GM23248 (cell line): ENCODE measurements around the gene CASZ1. TPM values are rescaled to one million over a fixed set of nuclear protein-coding genes. Genes with fewer than 3 reads are reported as not detected.

Experiments
- DNase-seq: peaks from one replicate; pipeline ENCODE4 v3.0.0-alpha.2; 2015
- H2AFZ ChIP-seq: fragments of 200-600 bp; sonication (generic); 2 replicates; pipeline ENCODE4 v1.6.1; 2016; ENCODE audit warnings: antibody characterized with exemption
- H3F3A ChIP-seq: fragments of 200-600 bp; sonication (generic); 2 replicates; pipeline ENCODE4 v1.6.1; 2016; ENCODE audit warnings: mild to moderate bottlenecking, antibody characterized with exemption, mixed run types; ENCODE audit not compliant: insufficient read depth
- H3K27ac ChIP-seq: fragments of 200-600 bp; sonication (generic); 2 replicates; pipeline ENCODE4 v1.5.1; 2016; ENCODE audit warnings: mild to moderate bottlenecking
- H3K27me3 ChIP-seq: fragments of 200-600 bp; sonication (generic); replicated peaks from 2 replicates; pipeline ENCODE4 v1.6.1; 2016; ENCODE audit warnings: mild to moderate bottlenecking; ENCODE audit not compliant: insufficient read depth
- H3K36me3 ChIP-seq: fragments of 200-600 bp; sonication (generic); 2 replicates; pipeline ENCODE4 v1.6.1; 2016; ENCODE audit warnings: low read depth, mild to moderate bottlenecking
- H3K4me1 ChIP-seq: fragments of 200-600 bp; sonication (generic); 2 replicates; pipeline ENCODE4 v1.6.1; 2016; ENCODE audit warnings: mild to moderate bottlenecking; ENCODE audit not compliant: insufficient read depth
- H3K4me2 ChIP-seq: fragments of 200-600 bp; sonication (generic); one replicate; pipeline ENCODE4 v1.6.1; 2016; ENCODE audit warnings: mild to moderate bottlenecking; ENCODE audit not compliant: unreplicated experiment
- H3K4me3 ChIP-seq: fragments of 200-600 bp; sonication (generic); 2 replicates; pipeline ENCODE4 v1.5.1; 2016; ENCODE audit warnings: mild to moderate bottlenecking
- H3K79me2 ChIP-seq: fragments of 200-600 bp; sonication (generic); 2 replicates; pipeline ENCODE4 v1.6.1; 2016; ENCODE audit warnings: mild to moderate bottlenecking; ENCODE audit not compliant: insufficient read depth
- H3K9ac ChIP-seq: fragments of 200-600 bp; sonication (generic); 2 replicates; pipeline ENCODE4 v1.6.1; 2016; ENCODE audit warnings: mild to moderate bottlenecking
- H3K9me2 ChIP-seq: fragments of 200-600 bp; sonication (generic); 2 replicates; pipeline ENCODE4 v1.6.1; 2016; ENCODE audit warnings: mixed run types, mild to moderate bottlenecking, moderate library complexity; ENCODE audit not compliant: insufficient read depth
- H3K9me3 ChIP-seq: fragments of 200-600 bp; sonication (generic); one replicate; pipeline ENCODE4 v1.6.1; 2017; ENCODE audit warnings: low read depth
- H4K20me1 ChIP-seq: fragments of 200-600 bp; sonication (generic); 2 replicates; pipeline ENCODE4 v1.6.0; 2016; ENCODE audit not compliant: insufficient read depth
- EZH2 ChIP-seq: fragments of 200-600 bp; sonication (generic); IDR thresholded peaks from 2 replicates; pipeline ENCODE4 v1.6.1; 2018; ENCODE audit warnings: antibody characterized with exemption, mild to moderate bottlenecking; ENCODE audit not compliant: insufficient read depth, poor library complexity, severe bottlenecking
- EZH2phosphoT487 ChIP-seq: fragments of 200-600 bp; sonication (generic); IDR thresholded peaks from 2 replicates; pipeline ENCODE4 v1.6.1; 2018; ENCODE audit warnings: antibody characterized with exemption, moderate library complexity, mild to moderate bottlenecking, low read depth; ENCODE audit not compliant: insufficient read depth
- WGBS, 2 experiments: methylation state at CpG; one replicate each; pipeline ENCODE4 v1.1.6; 2015 to 2017; ENCODE audit warnings: low lambda C conversion rate in 2 of 2, low coverage in 1 of 2; ENCODE audit errors: missing lambda C conversion rate in 2 of 2; 5-methylcytosine and 5-hydroxymethylcytosine counted together
- in situ Hi-C: fragments of 300-500 bp; cut with MboI; formaldehyde crosslinking; loops from 2 replicates; pipeline ENCODE4 v1.15.0; 2020
- polyA plus RNA-seq: library from polyadenylated mRNA; unstranded; fragments of >200 nt; fragmentation: Nextera tagmentation; extraction: Ambion mirVana; gene quantifications from 2 replicates; pipeline ENCODE4 v1.2.1, GENCODE V29; 2016
- total RNA-seq: library from RNA; depleted of rRNA; stranded (reverse); fragments of >200 nt; shearing (Covaris generic); gene quantifications from 2 replicates; pipeline ENCODE4 v1.2.3, GENCODE V29; 2014

Gene CASZ1
- total and polyA plus RNA-seq, 2 experiments from 2014 or later: 0.11 to 0.54 TPM

DNA sequence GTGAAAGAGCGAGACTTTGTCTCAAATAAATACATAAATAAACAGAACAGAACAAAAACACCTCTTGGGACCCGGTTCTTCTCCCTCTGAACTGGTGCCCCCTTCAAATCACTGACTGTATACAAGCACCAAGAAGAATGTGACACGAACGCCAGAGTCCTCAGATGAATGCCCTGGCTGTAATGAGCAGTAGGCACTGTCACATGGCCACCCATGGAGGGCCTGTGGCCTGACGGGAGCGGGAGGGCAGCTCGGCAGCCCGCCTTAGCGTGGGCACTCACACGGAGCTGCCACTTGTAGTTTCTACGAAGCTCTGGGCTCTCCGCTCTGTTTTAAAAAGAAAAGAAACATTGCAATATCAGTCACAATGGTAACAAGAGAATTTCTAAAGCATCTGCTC is 175.7 kb downstream of the CASZ1 start:
- in situ Hi-C loops: no loop called here
- no peaks in the 10 kb centered on the region for H3K36me3 ChIP-seq

GRCh38 chr1:10617931-10618885 is 178.2 kb downstream of the CASZ1 start:
- Histone ChIP-seq H3K27me3 (no peaks in the 10 kb centered on the region), H3K9ac (no peak overlapping the region), H3K4me1 (no peaks in the 10 kb centered on the region), H3F3A (no peaks in the 10 kb centered on the region), H2AFZ (no peak overlapping the region), H3K9me2 (no peaks in the 10 kb centered on the region), H3K4me3 (no peak overlapping the region), H3K9me3 (no peaks in the 10 kb centered on the region), H3K36me3 (no peaks in the 10 kb centered on the region), H3K79me2 (no peaks in the 10 kb centered on the region), H4K20me1 (no peaks in the 10 kb centered on the region), H3K4me2 (no peak overlapping the region), H3K27ac (no peak overlapping the region)
- WGBS, 2 experiments: 91 to 93% methylated on average over 23 of the region's 23 CpGs
- no peak for TF ChIP-seq EZH2phosphoT487
- no peak for TF ChIP-seq EZH2
- in situ Hi-C loops: no loop called here
- no peak for DNase-seq

More for the DNA sequence above, 175.7 kb downstream of the CASZ1 start:
- no peaks in the 10 kb centered on the region for H3K9me2 ChIP-seq
- no peak for DNase-seq
- no peaks in the 10 kb centered on the region for H3F3A ChIP-seq
- H4K20me1 ChIP-seq: no peaks in the 10 kb centered on the region
- no peaks in the 10 kb centered on the region for H3K79me2 ChIP-seq
- H2AFZ ChIP-seq: no peak overlapping the region
- H3K27ac ChIP-seq: no peak overlapping the region
- H3K4me3 ChIP-seq: no peak overlapping the region
- no peaks in the 10 kb centered on the region for H3K4me1 ChIP-seq
- no peak overlapping the region for H3K4me2 ChIP-seq
- no peak for TF ChIP-seq EZH2phosphoT487
- no peak for TF ChIP-seq EZH2
- no peaks in the 10 kb centered on the region for H3K9me3 ChIP-seq
- WGBS, 2 experiments: 98% methylated on average over 12 of the region's 12 CpGs
- no peaks in the 10 kb centered on the region for H3K27me3 ChIP-seq
- no peak overlapping the region for H3K9ac ChIP-seq

GRCh38 chr1:10617318-10617717 is 179.1 kb downstream of the CASZ1 start:
- in situ Hi-C loops: no loop called here
- no peak for DNase-seq
- Histone ChIP-seq H3K79me2 (no peaks in the 10 kb centered on the region), H3K4me1 (no peaks in the 10 kb centered on the region), H3K4me3 (no peak overlapping the region), H3K27ac (no peak overlapping the region), H3F3A (no peaks in the 10 kb centered on the region), H3K36me3 (no peaks in the 10 kb centered on the region), H2AFZ (no peak overlapping the region), H3K9ac (no peak overlapping the region), H3K9me2 (no peaks in the 10 kb centered on the region), H3K4me2 (no peak overlapping the region), H3K27me3 (no peaks in the 10 kb centered on the region), H4K20me1 (no peaks in the 10 kb centered on the region), H3K9me3 (no peaks in the 10 kb centered on the region)
- WGBS, 2 experiments: 91 to 94% methylated on average over 4 to 5 of the region's 5 CpGs
- no peak for TF ChIP-seq EZH2phosphoT487
- TF ChIP-seq EZH2: no peak

DNA sequence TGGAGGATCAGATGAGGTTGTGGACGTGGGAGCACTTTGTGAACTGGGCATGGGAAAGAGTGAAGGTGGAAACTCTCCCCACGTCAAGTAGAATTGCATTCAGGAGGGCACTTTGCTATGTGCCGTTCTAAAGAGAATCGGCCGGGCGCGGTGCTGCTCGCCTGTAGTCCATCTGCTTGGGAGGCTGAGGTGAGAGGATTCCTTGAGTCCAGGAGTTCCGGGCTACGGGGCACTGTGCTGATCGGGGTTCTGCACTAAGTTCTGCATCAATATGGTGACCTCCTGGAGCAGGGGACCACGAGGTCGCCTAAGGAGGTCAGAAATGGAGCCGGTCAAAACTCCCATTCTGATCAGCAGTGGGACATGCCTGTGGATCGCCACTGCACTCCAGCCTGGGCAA is 179.8 kb downstream of the CASZ1 start:
- Histone ChIP-seq H3K79me2 (no peaks in the 10 kb centered on the region), H3K27me3 (no peaks in the 10 kb centered on the region), H4K20me1 (no peaks in the 10 kb centered on the region), H3K9ac (no peak overlapping the region), H3K27ac (no peak overlapping the region), H3F3A (no peaks in the 10 kb centered on the region), H3K4me1 (no peaks in the 10 kb centered on the region), H3K36me3 (no peaks in the 10 kb centered on the region), H3K4me2 (no peak overlapping the region), H3K9me2 (no peaks in the 10 kb centered on the region), H2AFZ (no peak overlapping the region), H3K4me3 (no peak overlapping the region), H3K9me3 (no peaks in the 10 kb centered on the region)
- DNase-seq: no peak
- in situ Hi-C loops: no loop called here
- WGBS, 2 experiments: 96 to 100% methylated on average over 15 of the region's 15 CpGs
- TF ChIP-seq EZH2phosphoT487 (no peak), EZH2 (no peak)
